Measurements from ENCODE around the gene PCDHGC5.

The PCDHGC5 gene

GRCh38 chr5:141534492-141535213 lies 45.8 kb downstream of the PCDHGC5 start:
- DNase-seq = no peak
